ENCODE results near the gene AADACL3.

GRCh38 chr1:12703821-12704451 lies 12.0 kb upstream of the AADACL3 start:
- TF ChIP-seq CTCF (IDR thresholded peaks at IDR 0.05) (no peak), POLR2A (IDR thresholded peaks at IDR 0.05) (no peak)

Data from testis (tissue), 2 donors.